GM23248 (cell line): ENCODE data around the gene SDR42E1. TPM values are rescaled to one million over a fixed set of nuclear protein-coding genes. Genes with fewer than 3 reads are reported as not detected.

Experiments
- DNase-seq: peaks from one replicate; pipeline ENCODE4 v3.0.0-alpha.2; 2015
- H2AFZ ChIP-seq: fragments of 200-600 bp; sonication (generic); 2 replicates; pipeline ENCODE4 v1.6.1; 2016; ENCODE audit warnings: antibody characterized with exemption
- H3F3A ChIP-seq: fragments of 200-600 bp; sonication (generic); 2 replicates; pipeline ENCODE4 v1.6.1; 2016; ENCODE audit warnings: mild to moderate bottlenecking, antibody characterized with exemption, mixed run types; ENCODE audit not compliant: insufficient read depth
- H3K27ac ChIP-seq: fragments of 200-600 bp; sonication (generic); 2 replicates; pipeline ENCODE4 v1.5.1; 2016; ENCODE audit warnings: mild to moderate bottlenecking
- H3K27me3 ChIP-seq: fragments of 200-600 bp; sonication (generic); replicated peaks from 2 replicates; pipeline ENCODE4 v1.6.1; 2016; ENCODE audit warnings: mild to moderate bottlenecking; ENCODE audit not compliant: insufficient read depth
- H3K36me3 ChIP-seq: fragments of 200-600 bp; sonication (generic); 2 replicates; pipeline ENCODE4 v1.6.1; 2016; ENCODE audit warnings: low read depth, mild to moderate bottlenecking
- H3K4me1 ChIP-seq: fragments of 200-600 bp; sonication (generic); 2 replicates; pipeline ENCODE4 v1.6.1; 2016; ENCODE audit warnings: mild to moderate bottlenecking; ENCODE audit not compliant: insufficient read depth
- H3K4me2 ChIP-seq: fragments of 200-600 bp; sonication (generic); one replicate; pipeline ENCODE4 v1.6.1; 2016; ENCODE audit warnings: mild to moderate bottlenecking; ENCODE audit not compliant: unreplicated experiment
- H3K4me3 ChIP-seq: fragments of 200-600 bp; sonication (generic); 2 replicates; pipeline ENCODE4 v1.5.1; 2016; ENCODE audit warnings: mild to moderate bottlenecking
- H3K79me2 ChIP-seq: fragments of 200-600 bp; sonication (generic); 2 replicates; pipeline ENCODE4 v1.6.1; 2016; ENCODE audit warnings: mild to moderate bottlenecking; ENCODE audit not compliant: insufficient read depth
- H3K9ac ChIP-seq: fragments of 200-600 bp; sonication (generic); 2 replicates; pipeline ENCODE4 v1.6.1; 2016; ENCODE audit warnings: mild to moderate bottlenecking
- H3K9me2 ChIP-seq: fragments of 200-600 bp; sonication (generic); 2 replicates; pipeline ENCODE4 v1.6.1; 2016; ENCODE audit warnings: mixed run types, mild to moderate bottlenecking, moderate library complexity; ENCODE audit not compliant: insufficient read depth
- H3K9me3 ChIP-seq: fragments of 200-600 bp; sonication (generic); one replicate; pipeline ENCODE4 v1.6.1; 2017; ENCODE audit warnings: low read depth
- H4K20me1 ChIP-seq: fragments of 200-600 bp; sonication (generic); 2 replicates; pipeline ENCODE4 v1.6.0; 2016; ENCODE audit not compliant: insufficient read depth
- EZH2 ChIP-seq: fragments of 200-600 bp; sonication (generic); IDR thresholded peaks from 2 replicates; pipeline ENCODE4 v1.6.1; 2018; ENCODE audit warnings: antibody characterized with exemption, mild to moderate bottlenecking; ENCODE audit not compliant: insufficient read depth, poor library complexity, severe bottlenecking
- EZH2phosphoT487 ChIP-seq: fragments of 200-600 bp; sonication (generic); IDR thresholded peaks from 2 replicates; pipeline ENCODE4 v1.6.1; 2018; ENCODE audit warnings: antibody characterized with exemption, moderate library complexity, mild to moderate bottlenecking, low read depth; ENCODE audit not compliant: insufficient read depth
- WGBS, 2 experiments: methylation state at CpG; one replicate each; pipeline ENCODE4 v1.1.6; 2015 to 2017; ENCODE audit warnings: low lambda C conversion rate in 2 of 2, low coverage in 1 of 2; ENCODE audit errors: missing lambda C conversion rate in 2 of 2; 5-methylcytosine and 5-hydroxymethylcytosine counted together
- in situ Hi-C: fragments of 300-500 bp; cut with MboI; formaldehyde crosslinking; loops from 2 replicates; pipeline ENCODE4 v1.15.0; 2020
- polyA plus RNA-seq: library from polyadenylated mRNA; unstranded; fragments of >200 nt; fragmentation: Nextera tagmentation; extraction: Ambion mirVana; gene quantifications from 2 replicates; pipeline ENCODE4 v1.2.1, GENCODE V29; 2016
- total RNA-seq: library from RNA; depleted of rRNA; stranded (reverse); fragments of >200 nt; shearing (Covaris generic); gene quantifications from 2 replicates; pipeline ENCODE4 v1.2.3, GENCODE V29; 2014

SDR42E1 gene
- total and polyA plus RNA-seq, 2 experiments from 2014 or later: not detected

GRCh38 chr16:82042846-82043245 lies 31.6 kb upstream of the SDR42E1 start:
- H3K9ac ChIP-seq: no peak overlapping the region
- H3K4me1 ChIP-seq: peaks cover 12% of the 10 kb centered on the region
- H2AFZ ChIP-seq: no peak overlapping the region
- no peak overlapping the region for H3K4me2 ChIP-seq
- no peak for DNase-seq
- H4K20me1 ChIP-seq: no peaks in the 10 kb centered on the region
- no peaks in the 10 kb centered on the region for H3K9me2 ChIP-seq
- in situ Hi-C loops: no loop called here
- no peaks in the 10 kb centered on the region for H3K9me3 ChIP-seq
- TF ChIP-seq EZH2 (no peak), EZH2phosphoT487 (no peak)
- no peaks in the 10 kb centered on the region for H3K36me3 ChIP-seq
- H3K27me3 ChIP-seq: no peaks in the 10 kb centered on the region
- H3K4me3 ChIP-seq: no peak overlapping the region
- no peaks in the 10 kb centered on the region for H3K79me2 ChIP-seq
- no peak overlapping the region for H3K27ac ChIP-seq
- H3F3A ChIP-seq: peaks cover 13% of the 10 kb centered on the region
- 93 to 98% methylated on average over 2 of the region's 2 CpGs for whole genome bisulfite sequencing, 2 experiments

GRCh38 chr16:82042144-82042543 lies 30.9 kb upstream of the SDR42E1 start:
- Histone ChIP-seq H3K4me3 (no peak overlapping the region), H3K4me1 (peaks cover 12% of the 10 kb centered on the region), H3K9me2 (no peaks in the 10 kb centered on the region), H3K4me2 (no peak overlapping the region), H3K9ac (no peak overlapping the region), H2AFZ (no peak overlapping the region), H3K9me3 (no peaks in the 10 kb centered on the region), H4K20me1 (no peaks in the 10 kb centered on the region), H3K79me2 (no peaks in the 10 kb centered on the region), H3K27ac (no peak overlapping the region), H3F3A (peaks cover 13% of the 10 kb centered on the region), H3K27me3 (no peaks in the 10 kb centered on the region), H3K36me3 (no peaks in the 10 kb centered on the region)
- in situ Hi-C loops: no loop called here
- TF ChIP-seq EZH2 (no peak), EZH2phosphoT487 (no peak)
- WGBS, 2 experiments: 81 to 82% methylated on average over 8 of the region's 8 CpGs
- no peak for DNase-seq

DNA sequence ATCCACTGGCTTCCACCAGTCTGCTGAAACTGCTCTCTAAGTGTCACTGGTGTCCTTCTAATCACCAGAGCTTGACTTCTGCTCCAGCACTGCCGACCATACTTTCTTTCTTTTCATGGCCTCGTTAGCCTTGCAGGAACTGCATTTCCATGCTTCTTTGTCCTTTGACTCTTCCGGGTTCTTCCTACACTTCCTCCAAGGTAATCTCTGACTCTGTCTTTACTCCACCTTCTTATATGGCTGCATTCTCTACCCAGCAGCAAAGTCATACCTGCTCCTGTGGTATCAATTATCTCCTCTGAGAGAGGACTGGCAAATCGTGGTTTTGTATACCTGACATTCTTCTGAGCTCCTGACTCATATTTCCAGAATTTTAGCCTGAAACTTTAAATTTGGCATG lies 30.3 kb upstream of the SDR42E1 start:
- 89 to 90% methylated on average over 4 of the region's 4 CpGs for WGBS, 2 experiments
- H3K9ac ChIP-seq: no peak overlapping the region

DNA sequence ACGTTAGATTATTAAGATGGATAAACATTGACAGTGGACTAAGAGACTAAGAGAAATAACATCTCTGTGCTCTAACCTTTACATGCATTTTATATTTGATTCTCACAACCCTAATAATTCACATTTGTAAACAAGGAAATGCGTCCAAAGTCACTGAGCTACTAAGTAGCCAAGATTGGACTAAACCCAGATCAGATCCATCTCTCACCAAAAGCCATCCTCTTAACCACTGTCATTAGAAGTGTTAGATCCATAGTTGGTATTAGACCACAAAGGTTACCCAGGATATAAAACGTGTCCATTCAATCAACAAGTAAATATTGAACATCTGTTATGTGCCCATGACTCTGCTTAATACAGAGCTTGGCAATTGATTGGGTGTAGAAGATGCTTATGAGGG lies 29.0 kb upstream of the SDR42E1 start:
- H3K79me2 ChIP-seq: no peaks in the 10 kb centered on the region
- in situ Hi-C loops: no loop called here

More for the DNA sequence above, 30.3 kb upstream of the SDR42E1 start:
- in situ Hi-C loops: no loop called here
- H3F3A ChIP-seq: peaks cover 13% of the 10 kb centered on the region
- H2AFZ ChIP-seq: no peak overlapping the region
- no peak for DNase-seq
- no peaks in the 10 kb centered on the region for H3K27me3 ChIP-seq
- no peaks in the 10 kb centered on the region for H3K79me2 ChIP-seq
- H4K20me1 ChIP-seq: no peaks in the 10 kb centered on the region
- no peak overlapping the region for H3K27ac ChIP-seq
- peaks cover 12% of the 10 kb centered on the region for H3K4me1 ChIP-seq
- H3K9me3 ChIP-seq: no peaks in the 10 kb centered on the region
- H3K4me2 ChIP-seq: no peak overlapping the region
- no peak overlapping the region for H3K4me3 ChIP-seq
- no peaks in the 10 kb centered on the region for H3K9me2 ChIP-seq
- TF ChIP-seq EZH2phosphoT487: no peak
- no peak for TF ChIP-seq EZH2
- no peaks in the 10 kb centered on the region for H3K36me3 ChIP-seq

GRCh38 chr16:82037666-82038065 lies 26.4 kb upstream of the SDR42E1 start:
- Histone ChIP-seq H4K20me1 (no peaks in the 10 kb centered on the region), H3F3A (no peaks in the 10 kb centered on the region), H3K27ac (no peak overlapping the region), H3K4me1 (peaks cover 7% of the 10 kb centered on the region), H3K27me3 (no peaks in the 10 kb centered on the region), H3K9me3 (no peaks in the 10 kb centered on the region), H3K36me3 (no peaks in the 10 kb centered on the region), H3K9ac (no peak overlapping the region), H3K9me2 (no peaks in the 10 kb centered on the region), H3K4me3 (no peak overlapping the region), H3K79me2 (no peaks in the 10 kb centered on the region), H2AFZ (no peak overlapping the region), H3K4me2 (no peak overlapping the region)
- 89 to 96% methylated on average over 2 of the region's 2 CpGs for whole genome bisulfite sequencing, 2 experiments
- in situ Hi-C loops: loop anchor here (5.0 kb wide), 1 partner anchor 190 kb away; no protein-coding TSS in a partner anchor
- DNase-seq: no peak
- TF ChIP-seq EZH2phosphoT487 (no peak), EZH2 (no peak)

More for the DNA sequence above, 29.0 kb upstream of the SDR42E1 start:
- 87 to 93% methylated on average over 3 of the region's 3 CpGs for WGBS, 2 experiments
- no peaks in the 10 kb centered on the region for H3K36me3 ChIP-seq
- H3F3A ChIP-seq: peaks cover 13% of the 10 kb centered on the region
- H3K27ac ChIP-seq: no peak overlapping the region
- H3K4me2 ChIP-seq: no peak overlapping the region
- H2AFZ ChIP-seq: no peak overlapping the region
- no peak for TF ChIP-seq EZH2phosphoT487
- no peak for TF ChIP-seq EZH2
- H3K9ac ChIP-seq: no peak overlapping the region
- H3K9me2 ChIP-seq: no peaks in the 10 kb centered on the region
- no peak overlapping the region for H3K4me3 ChIP-seq
- H4K20me1 ChIP-seq: no peaks in the 10 kb centered on the region
- no peaks in the 10 kb centered on the region for H3K9me3 ChIP-seq
- H3K27me3 ChIP-seq: no peaks in the 10 kb centered on the region
- no peak for DNase-seq
- H3K4me1 ChIP-seq: peaks cover 12% of the 10 kb centered on the region
